ENCODE results near the gene HHIPL1. TPM values are rescaled to one million over a fixed set of nuclear protein-coding genes. Genes with fewer than 3 reads are reported as not detected.

Gene HHIPL1
- polyA plus RNA-seq, 1 donor = 0.94 TPM

GRCh38 chr14:99727096-99727870, 82.4 kb downstream of the HHIPL1 start:
- WGBS (ENCODE audit: insufficient coverage, low lambda C conversion rate) = no CpG with 5 or more reads among the region's 25 CpGs
- no peak overlapping the region for H3K27ac ChIP-seq (ENCODE audit: low read length)
- DNase-seq = no peak

GRCh38 chr14:99728231-99728920, 83.4 kb downstream of the HHIPL1 start:
- Histone ChIP-seq H3K27ac (ENCODE audit: low read length) (no peak overlapping the region), H3K4me3 (ENCODE audit: low read length) (no peak overlapping the region), H3K27me3 (ENCODE audit: control insufficient read depth, insufficient read depth, low read length) (no peaks in the 10 kb centered on the region), H3K36me3 (ENCODE audit: control insufficient read depth, insufficient read depth, low read length) (no peaks in the 10 kb centered on the region), H3K4me1 (ENCODE audit: control insufficient read depth, insufficient read depth, low read length) (peaks cover 23% of the 10 kb centered on the region), H3K9me3 (ENCODE audit: control insufficient read depth, low read depth, low read length) (no peaks in the 10 kb centered on the region)
- no CpG with 5 or more reads among the region's 16 CpGs for WGBS (ENCODE audit: insufficient coverage, low lambda C conversion rate)
- DNase-seq = no peak

More at GRCh38 chr14:99727096-99727870, 82.4 kb downstream of the HHIPL1 start:
- Histone ChIP-seq H3K4me3 (ENCODE audit: low read length) (no peak overlapping the region), H3K27me3 (ENCODE audit: control insufficient read depth, insufficient read depth, low read length) (no peaks in the 10 kb centered on the region), H3K9me3 (ENCODE audit: control insufficient read depth, low read depth, low read length) (no peaks in the 10 kb centered on the region), H3K4me1 (ENCODE audit: control insufficient read depth, insufficient read depth, low read length) (peaks cover 23% of the 10 kb centered on the region), H3K36me3 (ENCODE audit: control insufficient read depth, insufficient read depth, low read length) (no peaks in the 10 kb centered on the region)

GRCh38 chr14:99728981-99729451, 84.1 kb downstream of the HHIPL1 start:
- H3K27me3 ChIP-seq (ENCODE audit: control insufficient read depth, insufficient read depth, low read length) = no peaks in the 10 kb centered on the region
- peaks cover 24% of the 10 kb centered on the region for H3K4me1 ChIP-seq (ENCODE audit: control insufficient read depth, insufficient read depth, low read length)
- WGBS (ENCODE audit: insufficient coverage, low lambda C conversion rate) = no CpG with 5 or more reads among the region's 4 CpGs
- no peaks in the 10 kb centered on the region for H3K36me3 ChIP-seq (ENCODE audit: control insufficient read depth, insufficient read depth, low read length)
- no peaks in the 10 kb centered on the region for H3K9me3 ChIP-seq (ENCODE audit: control insufficient read depth, low read depth, low read length)
- no peak overlapping the region for H3K4me3 ChIP-seq (ENCODE audit: low read length)
- DNase-seq = no peak
- H3K27ac ChIP-seq (ENCODE audit: low read length) = no peak overlapping the region

Other genes starting within 250 kb of the HHIPL1 start
- gene SETD3, start 164.3 kb upstream of the HHIPL1 start, polyA plus RNA-seq = 56.9 TPM
- 43.3 TPM for gene CCNK, start 163.7 kb upstream of the HHIPL1 start, polyA plus RNA-seq
- gene CCDC85C, start 40.9 kb upstream of the HHIPL1 start, polyA plus RNA-seq = 28.5 TPM
- 1.5 TPM for gene CYP46A1, start 39.2 kb downstream of the HHIPL1 start, polyA plus RNA-seq
- gene EML1, start 148.3 kb downstream of the HHIPL1 start, polyA plus RNA-seq = 22.0 TPM